Stimulated activated naive CD8-positive, alpha-beta T cell treated with anti-CD3 and anti-CD28 coated beads, Interleukin-15, amount 100 ng/mL, for 72 hours (primary cell): Measurements from ENCODE around the gene FOSB.

Experiments used
- ATAC-seq: fragments of 150-1000 bp; cut with Tn5 transposase; 2 replicates; pipeline ENCODE4 v1.10.0; 2021; ENCODE audit warnings: mild to moderate bottlenecking, moderate library complexity
- DNase-seq, 2 donors: peaks; one replicate each; pipeline ENCODE4 v3.0.0; 2021 to 2022
- H3K27ac Mint-ChIP-seq, 2 donors: one replicate each; pipeline ENCODE4 v1.8.0; 2022; ENCODE audit warnings: mild to moderate bottlenecking in 2 of 2, mixed read lengths in 2 of 2, moderate library complexity in 2 of 2
- H3K27me3 Mint-ChIP-seq: one replicate; pipeline ENCODE4 v1.8.0; 2022; ENCODE audit warnings: mixed read lengths
- H3K4me1 Mint-ChIP-seq: one replicate; pipeline ENCODE4 v1.8.0; 2022; ENCODE audit warnings: mild to moderate bottlenecking, mixed read lengths
- H3K4me3 Mint-ChIP-seq, 2 donors: one replicate each; pipeline ENCODE4 v1.8.0; 2022; ENCODE audit warnings: mild to moderate bottlenecking in 2 of 2, mixed read lengths in 2 of 2, moderate library complexity in 1 of 2
- H3K9me3 Mint-ChIP-seq, 2 donors: one replicate each; pipeline ENCODE4 v1.8.0; 2022; ENCODE audit warnings: mixed read lengths in 2 of 2

FOSB gene

GRCh38 chr19:45499196-45500180 is 31.7 kb downstream of the FOSB start:
- H3K27me3 Mint-ChIP-seq: peaks cover 24% of the 10 kb centered on the region
- no peaks in the 10 kb centered on the region for H3K9me3 Mint-ChIP-seq
- DNase-seq: peak; percentile 78 to 80
- H3K4me3 Mint-ChIP-seq: peak overlapping the region; percentile 74 to 77
- H3K27ac Mint-ChIP-seq: no peak overlapping the region
- peak; percentile 57 for ATAC-seq
- H3K4me1 Mint-ChIP-seq: peaks cover 47% of the 10 kb centered on the region

- no peak overlapping the region for H3K4me3 Mint-ChIP-seq
- no peak for ATAC-seq
- DNase-seq: no peak
- peaks cover 50% of the 10 kb centered on the region for H3K4me1 Mint-ChIP-seq
- no peaks in the 10 kb centered on the region for H3K9me3 Mint-ChIP-seq
- H3K27me3 Mint-ChIP-seq: peaks cover 8% of the 10 kb centered on the region
- peak overlapping the region in 1 of 2 donors; percentile 2 for H3K27ac Mint-ChIP-seq
Measured at GRCh38 chr19:45500918-45501729, 33.3 kb downstream of the FOSB start.

GRCh38 chr19:45501730-45502014 is 33.9 kb downstream of the FOSB start:
- DNase-seq (no peak), ATAC-seq (no peak)
- peak overlapping the region in 1 of 2 donors; percentile 21 for H3K27ac Mint-ChIP-seq
- peaks cover 3% of the 10 kb centered on the region for H3K27me3 Mint-ChIP-seq
- H3K4me3 Mint-ChIP-seq: no peak overlapping the region
- H3K9me3 Mint-ChIP-seq: no peaks in the 10 kb centered on the region
- H3K4me1 Mint-ChIP-seq: peaks cover 46% of the 10 kb centered on the region

GRCh38 chr19:45502111-45502510 is 34.3 kb downstream of the FOSB start:
- Mint-ChIP-seq H3K27ac (no peak overlapping the region), H3K27me3 (no peaks in the 10 kb centered on the region), H3K4me3 (no peak overlapping the region), H3K9me3 (no peaks in the 10 kb centered on the region), H3K4me1 (peaks cover 42% of the 10 kb centered on the region)
- DNase-seq (no peak), ATAC-seq (no peak)

- H3K27me3 Mint-ChIP-seq: no peaks in the 10 kb centered on the region
- peaks cover 26% of the 10 kb centered on the region for H3K4me1 Mint-ChIP-seq
- no peak for DNase-seq
- no peaks in the 10 kb centered on the region for H3K9me3 Mint-ChIP-seq
- no peak for ATAC-seq
- no peak overlapping the region for H3K27ac Mint-ChIP-seq
- no peak overlapping the region for H3K4me3 Mint-ChIP-seq
Measured at GRCh38 chr19:45503909-45504308, 36.1 kb downstream of the FOSB start.

- no peak for ATAC-seq
- H3K27ac Mint-ChIP-seq: peak overlapping the region; percentile 19 to 90
- H3K9me3 Mint-ChIP-seq: no peaks in the 10 kb centered on the region
- H3K4me1 Mint-ChIP-seq: peaks cover 30% of the 10 kb centered on the region
- no peak for DNase-seq
- H3K4me3 Mint-ChIP-seq: peak overlapping the region; percentile 77 to 94
- no peaks in the 10 kb centered on the region for H3K27me3 Mint-ChIP-seq
Measured at GRCh38 chr19:45505151-45505995, 37.6 kb downstream of the FOSB start.

GRCh38 chr19:45505996-45506245 is 38.1 kb downstream of the FOSB start:
- Mint-ChIP-seq H3K4me3 (peak overlapping the region; percentile 77 to 94), H3K27me3 (no peaks in the 10 kb centered on the region), H3K9me3 (no peaks in the 10 kb centered on the region), H3K27ac (peak overlapping the region; percentile 19 to 90), H3K4me1 (peaks cover 36% of the 10 kb centered on the region)
- ATAC-seq (no peak), DNase-seq (no peak)

GRCh38 chr19:45506246-45506988 is 38.6 kb downstream of the FOSB start:
- Mint-ChIP-seq H3K27ac (peak overlapping the region; percentile 97 to 98), H3K4me3 (peak overlapping the region; percentile 94 to 96), H3K9me3 (no peaks in the 10 kb centered on the region), H3K27me3 (no peaks in the 10 kb centered on the region), H3K4me1 (peaks cover 41% of the 10 kb centered on the region)
- peak; percentile 87 for ATAC-seq
- peak; percentile 99 for DNase-seq

GRCh38 chr19:45506989-45507871 is 39.4 kb downstream of the FOSB start, which contains the start of gene VASP:
Gene VASP (plus strand): TSS chr19:45507479. CDS start chr19:45507772, 293 bp downstream.
- DNase-seq (peak; percentile 92 to 95), ATAC-seq (peak; percentile 73)
- Mint-ChIP-seq H3K27me3 (no peaks in the 10 kb centered on the region), H3K27ac (peak within 1 kb of the TSS; percentile 97 to 98), H3K4me3 (peak within 1 kb of the TSS; percentile 96), H3K4me1 (peaks cover 46% of the 10 kb centered on the region), H3K9me3 (no peaks in the 10 kb centered on the region)

GRCh38 chr19:45507872-45508416 is 40.1 kb downstream of the FOSB start:
- Mint-ChIP-seq H3K9me3 (no peaks in the 10 kb centered on the region), H3K27ac (peak overlapping the region; percentile 78 to 93), H3K27me3 (no peaks in the 10 kb centered on the region), H3K4me1 (peaks cover 52% of the 10 kb centered on the region), H3K4me3 (peak overlapping the region; percentile 88 to 96)
- no peak for DNase-seq
- no peak for ATAC-seq

GRCh38 chr19:45508417-45508860 is 40.6 kb downstream of the FOSB start:
- peak in 1 of 2 donors; percentile 51 for DNase-seq
- Mint-ChIP-seq H3K9me3 (no peaks in the 10 kb centered on the region), H3K4me3 (peak overlapping the region; percentile 88 to 96), H3K27me3 (no peaks in the 10 kb centered on the region), H3K27ac (peak overlapping the region; percentile 78 to 93), H3K4me1 (peaks cover 57% of the 10 kb centered on the region)
- no peak for ATAC-seq

- ATAC-seq (peak; percentile 6), DNase-seq (peak in 1 of 2 donors; percentile 64)
- Mint-ChIP-seq H3K9me3 (no peaks in the 10 kb centered on the region), H3K4me3 (peak overlapping the region; percentile 88 to 96), H3K27me3 (no peaks in the 10 kb centered on the region), H3K27ac (peak overlapping the region; percentile 93 to 96), H3K4me1 (peaks cover 63% of the 10 kb centered on the region)
Measured at GRCh38 chr19:45508861-45509691, 41.3 kb downstream of the FOSB start.

- Mint-ChIP-seq H3K27ac (peak overlapping the region in 1 of 2 donors; percentile 24), H3K27me3 (no peaks in the 10 kb centered on the region), H3K9me3 (no peaks in the 10 kb centered on the region), H3K4me1 (peaks cover 69% of the 10 kb centered on the region), H3K4me3 (peak overlapping the region; percentile 88 to 96)
- ATAC-seq: no peak
- no peak for DNase-seq
Measured at GRCh38 chr19:45509692-45510015, 41.9 kb downstream of the FOSB start.
